Upper lobe of left lung (tissue), 4 donors: ENCODE measurements around the gene DUS1L.

ENCODE experiments used
- EP300 ChIP-seq, 4 donors: sonication (generic); formaldehyde crosslinking; IDR thresholded peaks; one replicate each; pipeline ENCODE4 v1.5.1; 2017; ENCODE audit warnings: antibody characterized with exemption in 4 of 4, control low read depth in 2 of 4
- POLR2AphosphoS5 ChIP-seq, 2 donors: sonication (generic); formaldehyde crosslinking; IDR thresholded peaks; one replicate each; pipeline ENCODE4 v1.5.1; 2017; ENCODE audit warnings: antibody characterized with exemption in 2 of 2
- TF ChIP-seq, protein P1 (sequence below), 6 experiments: fragments of 450-650 bp in 4 of 6; fragments of 200-600 bp in 2 of 6; sonication (generic) in 2 of 6; IDR thresholded peaks; one replicate each; pipeline ENCODE4 v1.5.1; 2016 to 2019; ENCODE audit warnings: antibody characterized with exemption in 6 of 6

GRCh38 chr17:82053556-82054263 lies 11.9 kb downstream of the DUS1L start:
- TF ChIP-seq EP300 (IDR thresholded peaks at IDR 0.05) (no peak), POLR2AphosphoS5 (IDR thresholded peaks at IDR 0.05) (no peak)
- TF ChIP-seq, protein P1, sequence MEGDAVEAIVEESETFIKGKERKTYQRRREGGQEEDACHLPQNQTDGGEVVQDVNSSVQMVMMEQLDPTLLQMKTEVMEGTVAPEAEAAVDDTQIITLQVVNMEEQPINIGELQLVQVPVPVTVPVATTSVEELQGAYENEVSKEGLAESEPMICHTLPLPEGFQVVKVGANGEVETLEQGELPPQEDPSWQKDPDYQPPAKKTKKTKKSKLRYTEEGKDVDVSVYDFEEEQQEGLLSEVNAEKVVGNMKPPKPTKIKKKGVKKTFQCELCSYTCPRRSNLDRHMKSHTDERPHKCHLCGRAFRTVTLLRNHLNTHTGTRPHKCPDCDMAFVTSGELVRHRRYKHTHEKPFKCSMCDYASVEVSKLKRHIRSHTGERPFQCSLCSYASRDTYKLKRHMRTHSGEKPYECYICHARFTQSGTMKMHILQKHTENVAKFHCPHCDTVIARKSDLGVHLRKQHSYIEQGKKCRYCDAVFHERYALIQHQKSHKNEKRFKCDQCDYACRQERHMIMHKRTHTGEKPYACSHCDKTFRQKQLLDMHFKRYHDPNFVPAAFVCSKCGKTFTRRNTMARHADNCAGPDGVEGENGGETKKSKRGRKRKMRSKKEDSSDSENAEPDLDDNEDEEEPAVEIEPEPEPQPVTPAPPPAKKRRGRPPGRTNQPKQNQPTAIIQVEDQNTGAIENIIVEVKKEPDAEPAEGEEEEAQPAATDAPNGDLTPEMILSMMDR (IDR thresholded peaks at IDR 0.05): no peak
